ENCODE results near the gene FAM90A26.
"Not testable (repeated sequence)": the region's sequence is repeated elsewhere in the genome, so short reads cannot be mapped to it uniquely, and the experiment has no call there.

Gene FAM90A26

DNA sequence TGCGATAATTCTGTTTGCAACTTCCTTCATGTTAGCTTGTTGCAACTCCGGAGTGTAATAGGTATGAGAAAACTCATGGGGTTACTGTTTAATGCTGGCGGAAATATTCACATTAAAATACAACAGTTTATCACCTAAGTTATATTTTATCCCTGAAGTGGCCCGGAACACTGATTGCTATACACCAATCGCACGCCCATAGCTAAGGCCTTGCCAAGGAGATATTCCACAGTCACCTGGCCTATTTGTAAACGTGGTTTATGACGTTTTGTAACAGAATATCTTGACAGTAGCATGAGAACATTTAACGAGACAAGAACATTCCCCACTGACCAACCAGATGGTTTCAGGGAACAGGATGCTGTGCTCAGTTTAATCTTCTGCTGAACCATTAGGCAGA is 23.2 kb upstream of the FAM90A26 start:
- Histone ChIP-seq H3K27ac (ENCODE audit: low read depth, low read length) (no peak overlapping the region), H3K4me1 (ENCODE audit: insufficient read depth, low read length) (no peaks in the 10 kb centered on the region), H3K9ac (ENCODE audit: low read length) (no peak overlapping the region), H3K27me3 (ENCODE audit: control insufficient read depth in 1 of 2, insufficient read depth in 2 of 2, low read length in 2 of 2) (no peaks in the 10 kb centered on the region), H3K36me3 (ENCODE audit: insufficient read depth, low read length) (no peaks in the 10 kb centered on the region), H3K9me3 (ENCODE audit: low read length) (no peaks in the 10 kb centered on the region), H3K4me3 (ENCODE audit: low read depth in 1 of 2, low read length in 2 of 2) (no peak overlapping the region)

DNA sequence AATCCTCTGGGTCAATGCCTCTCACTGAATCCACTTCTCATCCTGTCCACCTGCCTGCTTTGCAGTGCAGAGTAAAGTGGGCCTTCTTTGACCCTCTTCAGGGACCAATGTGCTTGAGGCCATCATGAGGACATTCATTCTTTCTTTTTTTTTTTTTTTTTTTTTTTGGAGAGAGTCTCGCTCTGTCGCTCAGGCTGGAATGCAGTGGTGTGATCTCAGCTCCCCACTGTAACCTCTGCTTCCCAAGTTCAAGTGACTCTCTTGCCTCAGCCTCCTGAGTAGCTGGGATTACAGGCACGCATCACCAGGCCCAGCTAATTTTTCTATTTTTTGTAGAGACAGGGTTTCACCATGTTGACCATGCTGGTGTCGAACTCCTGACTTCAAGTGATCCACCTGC is 22.8 kb upstream of the FAM90A26 start:
- not testable (repeated sequence) for H3K36me3 ChIP-seq (ENCODE audit: insufficient read depth, low read length); H3K9ac ChIP-seq (ENCODE audit: low read length); H3K9me3 ChIP-seq (ENCODE audit: low read length); H3K27ac ChIP-seq (ENCODE audit: low read depth, low read length); H3K27me3 ChIP-seq (ENCODE audit: control insufficient read depth in 1 of 2, insufficient read depth in 2 of 2, low read length in 2 of 2); H3K4me1 ChIP-seq (ENCODE audit: insufficient read depth, low read length); H3K4me3 ChIP-seq (ENCODE audit: low read depth in 1 of 2, low read length in 2 of 2)

GRCh38 chr4:9148611-9149409 is 21.4 kb upstream of the FAM90A26 start:
- not testable (repeated sequence) for H3K36me3 ChIP-seq (ENCODE audit: insufficient read depth, low read length); H3K9me3 ChIP-seq (ENCODE audit: low read length); H3K27ac ChIP-seq (ENCODE audit: low read depth, low read length); H3K4me1 ChIP-seq (ENCODE audit: insufficient read depth, low read length); H3K4me3 ChIP-seq (ENCODE audit: low read depth in 1 of 2, low read length in 2 of 2); H3K27me3 ChIP-seq (ENCODE audit: control insufficient read depth in 1 of 2, insufficient read depth in 2 of 2, low read length in 2 of 2); H3K9ac ChIP-seq (ENCODE audit: low read length)

DNA sequence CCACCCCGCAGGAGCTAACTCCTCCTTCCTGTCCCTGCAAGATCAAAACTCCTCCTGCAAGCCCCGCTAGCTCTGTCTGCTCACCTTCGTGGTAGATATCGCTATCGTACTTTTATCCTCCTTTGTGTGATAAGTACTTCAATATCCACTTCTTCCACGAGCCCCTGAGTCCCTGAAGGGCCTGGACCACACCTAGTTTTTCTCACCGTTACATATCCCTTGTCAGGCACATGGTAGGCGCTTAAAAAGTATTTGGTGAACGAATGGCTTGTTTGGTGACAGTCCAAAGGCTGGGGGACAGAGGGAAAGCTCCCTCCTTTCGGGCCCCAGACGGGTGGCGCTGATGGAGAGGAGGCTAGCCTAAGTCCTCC is 18.4 kb upstream of the FAM90A26 start:
- Histone ChIP-seq H3K9ac (ENCODE audit: low read length) (peak overlapping the region; percentile 39), H3K27ac (ENCODE audit: low read depth, low read length) (peak overlapping the region; percentile 70), H3K4me3 (ENCODE audit: low read depth in 1 of 2, low read length in 2 of 2) (peak overlapping the region; percentile 45 to 66)
- H3K27me3 ChIP-seq (ENCODE audit: control insufficient read depth in 1 of 2, insufficient read depth in 2 of 2, low read length in 2 of 2); H3K9me3 ChIP-seq (ENCODE audit: low read length); H3K36me3 ChIP-seq (ENCODE audit: insufficient read depth, low read length); H3K4me1 ChIP-seq (ENCODE audit: insufficient read depth, low read length): not testable (repeated sequence)

- H3K9me3 ChIP-seq (ENCODE audit: low read length); H3K36me3 ChIP-seq (ENCODE audit: insufficient read depth, low read length); H3K27me3 ChIP-seq (ENCODE audit: control insufficient read depth in 1 of 2, insufficient read depth in 2 of 2, low read length in 2 of 2); H3K4me1 ChIP-seq (ENCODE audit: insufficient read depth, low read length): not testable (repeated sequence)
- H3K4me3 ChIP-seq (ENCODE audit: low read depth in 1 of 2, low read length in 2 of 2): peak overlapping the region; percentile 45 to 66
- peak overlapping the region; percentile 70 for H3K27ac ChIP-seq (ENCODE audit: low read depth, low read length)
- H3K9ac ChIP-seq (ENCODE audit: low read length): peak overlapping the region; percentile 39
These were observed 17.8 kb upstream of the FAM90A26 start for GRCh38 chr4:9152180-9153007.

GRCh38 chr4:9153008-9153570 is 17.1 kb upstream of the FAM90A26 start:
- Histone ChIP-seq H3K4me3 (ENCODE audit: low read depth in 1 of 2, low read length in 2 of 2) (peak overlapping the region; percentile 53 to 73), H3K27ac (ENCODE audit: low read depth, low read length) (peak overlapping the region; percentile 56)
- not testable (repeated sequence) for H3K9ac ChIP-seq (ENCODE audit: low read length); H3K36me3 ChIP-seq (ENCODE audit: insufficient read depth, low read length); H3K4me1 ChIP-seq (ENCODE audit: insufficient read depth, low read length); H3K9me3 ChIP-seq (ENCODE audit: low read length); H3K27me3 ChIP-seq (ENCODE audit: control insufficient read depth in 1 of 2, insufficient read depth in 2 of 2, low read length in 2 of 2)

- H3K4me1 ChIP-seq (ENCODE audit: insufficient read depth, low read length); H3K9ac ChIP-seq (ENCODE audit: low read length); H3K9me3 ChIP-seq (ENCODE audit: low read length); H3K27me3 ChIP-seq (ENCODE audit: control insufficient read depth in 1 of 2, insufficient read depth in 2 of 2, low read length in 2 of 2); H3K36me3 ChIP-seq (ENCODE audit: insufficient read depth, low read length): not testable (repeated sequence)
- H3K4me3 ChIP-seq (ENCODE audit: low read depth in 1 of 2, low read length in 2 of 2): peak overlapping the region; percentile 53 to 73
- peak overlapping the region; percentile 56 for H3K27ac ChIP-seq (ENCODE audit: low read depth, low read length)
These were observed 16.5 kb upstream of the FAM90A26 start for GRCh38 chr4:9153571-9154157.

DNA sequence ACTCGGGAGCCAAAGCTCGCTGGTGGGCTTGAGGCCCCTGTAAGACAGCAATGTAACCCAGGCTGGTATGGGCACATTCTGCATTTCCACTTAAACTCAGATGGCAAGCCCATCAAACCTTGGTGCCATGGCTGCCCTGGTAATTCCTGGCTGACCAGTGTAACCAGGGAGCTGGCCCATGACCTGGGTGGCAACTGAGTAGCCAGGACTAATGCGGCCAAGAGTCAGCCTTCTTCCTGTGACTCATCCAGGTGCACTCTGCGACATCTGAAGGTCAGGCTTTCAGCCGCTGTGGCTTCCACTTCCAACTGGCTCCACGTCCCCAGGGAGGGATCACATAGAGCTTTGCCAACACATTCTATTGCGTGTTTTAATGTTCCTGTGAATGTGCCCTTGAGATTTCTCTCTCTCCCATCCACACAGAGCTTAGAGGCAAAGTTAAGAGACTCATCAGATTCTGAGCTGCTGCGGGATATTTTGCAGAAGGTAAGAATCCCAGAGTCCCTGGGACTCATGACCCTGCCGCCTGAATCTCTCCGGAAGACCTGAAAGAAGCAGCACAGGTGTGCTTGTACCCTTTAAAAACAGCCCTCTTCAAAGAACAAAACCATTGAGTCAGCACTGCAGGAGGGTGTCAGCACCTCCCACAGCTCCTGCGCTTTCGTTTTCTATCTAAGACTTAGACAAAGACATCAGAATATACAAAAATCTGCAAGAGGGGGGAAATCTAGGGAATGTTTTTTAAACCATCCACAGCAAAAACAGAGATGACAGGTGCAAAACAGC is 14.9 kb upstream of the FAM90A26 start:
- H3K4me1 ChIP-seq (ENCODE audit: insufficient read depth, low read length); H3K9ac ChIP-seq (ENCODE audit: low read length); H3K27ac ChIP-seq (ENCODE audit: low read depth, low read length); H3K9me3 ChIP-seq (ENCODE audit: low read length); H3K36me3 ChIP-seq (ENCODE audit: insufficient read depth, low read length); H3K4me3 ChIP-seq (ENCODE audit: low read depth in 1 of 2, low read length in 2 of 2); H3K27me3 ChIP-seq (ENCODE audit: control insufficient read depth in 1 of 2, insufficient read depth in 2 of 2, low read length in 2 of 2): not testable (repeated sequence)

- not testable (repeated sequence) for H3K4me3 ChIP-seq (ENCODE audit: low read depth in 1 of 2, low read length in 2 of 2); H3K27me3 ChIP-seq (ENCODE audit: control insufficient read depth in 1 of 2, insufficient read depth in 2 of 2, low read length in 2 of 2); H3K9me3 ChIP-seq (ENCODE audit: low read length); H3K9ac ChIP-seq (ENCODE audit: low read length); H3K27ac ChIP-seq (ENCODE audit: low read depth, low read length); H3K36me3 ChIP-seq (ENCODE audit: insufficient read depth, low read length); H3K4me1 ChIP-seq (ENCODE audit: insufficient read depth, low read length)
These were observed 11.8 kb upstream of the FAM90A26 start for GRCh38 chr4:9158392-9158791.

DNA sequence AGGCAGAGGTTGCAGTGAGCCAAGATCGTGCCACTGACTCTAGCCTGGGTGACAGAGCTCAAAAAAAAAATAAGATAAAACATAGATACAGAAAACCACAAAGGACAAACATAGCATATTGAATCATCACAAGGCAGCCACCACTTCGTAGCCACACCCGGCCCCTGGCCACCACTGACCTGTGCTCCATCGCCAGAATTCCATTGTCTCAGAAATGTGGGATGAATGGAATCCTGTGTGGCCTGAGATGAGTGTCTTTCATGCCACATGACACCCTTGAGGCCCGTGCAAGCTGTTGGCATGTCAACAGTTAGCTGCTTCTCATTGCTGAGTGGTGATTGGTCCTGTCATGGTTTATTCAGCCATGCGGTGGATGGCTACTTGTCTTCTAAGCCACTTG is 10.2 kb upstream of the FAM90A26 start:
- not testable (repeated sequence) for H3K4me1 ChIP-seq (ENCODE audit: insufficient read depth, low read length)

DNA sequence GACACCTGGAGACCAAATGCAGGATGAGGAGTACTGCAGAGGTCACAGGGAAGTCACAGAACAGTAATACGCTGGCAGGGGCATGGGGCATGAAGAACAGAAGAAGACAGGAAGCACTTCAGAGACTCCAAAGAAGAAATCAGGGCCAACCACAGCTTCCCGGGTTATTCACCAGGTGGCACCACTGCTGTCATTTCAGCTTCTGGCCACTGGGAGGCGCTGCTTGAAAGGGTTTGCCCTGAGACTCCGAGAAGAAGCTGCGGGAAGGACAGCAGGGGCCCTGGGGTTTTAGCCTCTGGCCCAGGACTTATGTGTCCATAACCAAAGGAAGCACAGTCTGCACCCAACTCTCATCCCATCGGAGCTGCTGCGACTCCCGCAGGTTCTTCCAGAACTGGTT is 4.2 kb upstream of the FAM90A26 start:
- H3K9ac ChIP-seq (ENCODE audit: low read length); H3K27me3 ChIP-seq (ENCODE audit: control insufficient read depth in 1 of 2, insufficient read depth in 2 of 2, low read length in 2 of 2); H3K9me3 ChIP-seq (ENCODE audit: low read length); H3K27ac ChIP-seq (ENCODE audit: low read depth, low read length); H3K4me1 ChIP-seq (ENCODE audit: insufficient read depth, low read length); H3K4me3 ChIP-seq (ENCODE audit: low read depth in 1 of 2, low read length in 2 of 2); H3K36me3 ChIP-seq (ENCODE audit: insufficient read depth, low read length): not testable (repeated sequence)

More for the DNA sequence above, 10.2 kb upstream of the FAM90A26 start:
- not testable (repeated sequence) for H3K36me3 ChIP-seq (ENCODE audit: insufficient read depth, low read length); H3K27me3 ChIP-seq (ENCODE audit: control insufficient read depth in 1 of 2, insufficient read depth in 2 of 2, low read length in 2 of 2); H3K4me3 ChIP-seq (ENCODE audit: low read depth in 1 of 2, low read length in 2 of 2); H3K9me3 ChIP-seq (ENCODE audit: low read length); H3K27ac ChIP-seq (ENCODE audit: low read depth, low read length); H3K9ac ChIP-seq (ENCODE audit: low read length)

Data from muscle layer of colon (tissue), 2 donors.